Measurements from ENCODE around the gene ZMYM2.
"Not testable (repeated sequence)": the region's sequence is repeated elsewhere in the genome, so short reads cannot be mapped to it uniquely, and the experiment has no call there.

Gene ZMYM2

GRCh38 chr13:19984430-19985218 lies 26.1 kb downstream of the ZMYM2 start:
- no peak for DNase-seq

GRCh38 chr13:19985219-19985556 lies 26.7 kb downstream of the ZMYM2 start:
- DNase-seq = no peak

- DNase-seq = no peak
Measured at GRCh38 chr13:19991531-19991930, 33.0 kb downstream of the ZMYM2 start.

- no peak for DNase-seq
Measured at GRCh38 chr13:19993024-19993423, 34.5 kb downstream of the ZMYM2 start.

- no peak for DNase-seq
Measured at GRCh38 chr13:19998960-19999359, 40.4 kb downstream of the ZMYM2 start.

- DNase-seq = no peak
Measured at GRCh38 chr13:20000062-20000552, 41.6 kb downstream of the ZMYM2 start.

GRCh38 chr13:20001366-20002190 lies 43.1 kb downstream of the ZMYM2 start:
- no peak for DNase-seq

GRCh38 chr13:20002787-20003186 lies 44.3 kb downstream of the ZMYM2 start:
- DNase-seq = no peak

GRCh38 chr13:20006206-20006605 lies 47.7 kb downstream of the ZMYM2 start:
- DNase-seq = no peak

- DNase-seq = no peak
Measured at GRCh38 chr13:20015763-20016162, 57.2 kb downstream of the ZMYM2 start.

- DNase-seq = no peak
Measured at GRCh38 chr13:20016649-20017364, 58.3 kb downstream of the ZMYM2 start.

GRCh38 chr13:20017365-20017711 lies 58.8 kb downstream of the ZMYM2 start:
- DNase-seq = no peak

- DNase-seq = no peak
Measured at GRCh38 chr13:20019043-20019442, 60.5 kb downstream of the ZMYM2 start.

- no peak for DNase-seq
Measured at GRCh38 chr13:20024702-20025101, 66.2 kb downstream of the ZMYM2 start.

GRCh38 chr13:20028953-20029352 lies 70.4 kb downstream of the ZMYM2 start:
- no peak for DNase-seq

GRCh38 chr13:20033486-20033885 lies 75.0 kb downstream of the ZMYM2 start:
- DNase-seq = no peak

- no peak for DNase-seq
Measured at GRCh38 chr13:20035130-20035529, 76.6 kb downstream of the ZMYM2 start.

- no peak for DNase-seq
Measured at GRCh38 chr13:20037908-20038307, 79.4 kb downstream of the ZMYM2 start.

- DNase-seq = not testable (repeated sequence)
Measured at GRCh38 chr13:20042603-20043002, 84.1 kb downstream of the ZMYM2 start.

GRCh38 chr13:20043207-20043925 lies 84.8 kb downstream of the ZMYM2 start:
- no peak for DNase-seq

- no peak for DNase-seq
Measured at GRCh38 chr13:20044086-20044485, 85.6 kb downstream of the ZMYM2 start.

- no peak for DNase-seq
Measured at GRCh38 chr13:20045950-20046548, 87.5 kb downstream of the ZMYM2 start.
